ENCODE data around the gene ZDHHC22.

Gene ZDHHC22

DNA sequence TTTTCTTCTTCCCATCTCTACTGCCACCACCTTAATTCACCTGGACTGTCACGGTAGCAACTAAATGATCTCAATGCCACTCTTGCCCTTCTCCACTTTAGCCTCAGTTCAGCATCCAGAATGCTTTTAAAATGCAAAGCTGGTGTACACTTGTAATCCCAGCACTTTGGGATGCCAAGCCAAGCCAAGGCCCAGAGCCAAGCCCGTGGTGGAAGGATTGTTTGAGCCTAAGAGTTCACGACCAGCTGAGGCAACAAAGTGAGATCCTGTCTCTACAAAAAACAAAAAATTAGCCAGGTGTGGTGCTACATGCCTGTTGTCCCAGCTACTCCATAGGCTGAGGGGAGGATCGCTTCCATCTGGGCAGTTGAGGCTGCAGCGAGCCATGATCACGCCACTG lies 37.6 kb downstream of the ZDHHC22 start:
- no peak for DNase-seq (ENCODE audit: low read depth in 2 of 2)

DNA sequence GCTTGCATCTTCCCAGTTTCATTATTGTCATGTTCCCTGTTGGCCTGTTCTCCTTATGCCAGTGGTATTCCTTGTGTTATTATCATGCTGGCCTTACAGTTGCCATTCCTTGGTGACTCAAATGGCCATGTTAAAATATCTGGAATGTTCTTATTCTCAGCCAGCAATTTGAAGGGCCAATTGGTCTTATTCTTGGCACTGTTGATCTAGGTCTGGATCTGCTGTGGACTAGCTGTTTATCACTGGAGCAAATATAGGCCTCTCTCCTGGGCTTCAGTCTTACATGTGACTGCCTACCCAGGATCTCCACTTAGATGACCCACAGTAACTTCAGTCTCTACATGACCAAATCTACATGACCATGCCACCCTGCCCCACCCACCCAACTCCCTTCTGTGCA lies 38.1 kb downstream of the ZDHHC22 start:
- DNase-seq (ENCODE audit: low read depth in 2 of 2): no peak

DNA sequence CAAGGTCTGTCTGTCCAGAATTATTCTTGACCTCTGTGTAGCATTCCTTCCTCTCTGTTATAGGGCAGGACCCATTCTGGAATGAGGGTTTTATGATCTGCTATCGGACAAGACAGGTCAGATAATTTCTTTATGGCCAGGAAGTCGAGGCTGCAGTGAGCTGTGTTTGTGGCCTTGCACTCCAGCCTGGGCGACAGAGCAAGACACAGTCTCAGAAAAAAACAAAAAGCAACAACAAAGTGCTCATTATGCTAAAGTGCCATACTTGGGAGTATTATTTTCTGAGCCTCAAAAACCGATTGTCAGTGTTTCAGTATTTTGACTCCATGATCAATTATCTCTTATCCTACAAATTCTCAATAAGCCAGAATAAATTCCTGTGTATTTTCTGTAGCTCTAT lies 39.4 kb downstream of the ZDHHC22 start:
- no peak for DNase-seq (ENCODE audit: low read depth in 2 of 2)

DNA sequence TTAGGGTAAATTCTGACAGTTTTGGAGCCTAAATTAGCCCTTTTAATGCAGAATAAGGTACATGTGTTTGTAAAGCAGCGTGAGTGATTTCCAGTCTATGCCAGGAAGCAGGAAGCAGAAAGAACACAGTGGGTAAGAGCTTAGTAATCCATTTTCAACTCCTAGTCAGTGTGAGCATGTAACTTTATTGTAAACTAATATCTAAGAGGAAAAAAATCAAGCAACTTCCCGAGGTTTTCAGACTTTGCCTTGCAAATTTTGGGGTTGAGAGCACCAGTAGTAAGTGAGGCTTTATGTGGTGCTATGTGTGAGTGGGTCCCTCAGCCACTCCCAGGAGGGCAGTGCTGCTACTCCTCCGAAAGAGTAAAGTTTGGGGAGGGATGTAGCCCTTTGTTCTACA lies 40.6 kb downstream of the ZDHHC22 start:
- DNase-seq (ENCODE audit: low read depth in 2 of 2): no peak

DNA sequence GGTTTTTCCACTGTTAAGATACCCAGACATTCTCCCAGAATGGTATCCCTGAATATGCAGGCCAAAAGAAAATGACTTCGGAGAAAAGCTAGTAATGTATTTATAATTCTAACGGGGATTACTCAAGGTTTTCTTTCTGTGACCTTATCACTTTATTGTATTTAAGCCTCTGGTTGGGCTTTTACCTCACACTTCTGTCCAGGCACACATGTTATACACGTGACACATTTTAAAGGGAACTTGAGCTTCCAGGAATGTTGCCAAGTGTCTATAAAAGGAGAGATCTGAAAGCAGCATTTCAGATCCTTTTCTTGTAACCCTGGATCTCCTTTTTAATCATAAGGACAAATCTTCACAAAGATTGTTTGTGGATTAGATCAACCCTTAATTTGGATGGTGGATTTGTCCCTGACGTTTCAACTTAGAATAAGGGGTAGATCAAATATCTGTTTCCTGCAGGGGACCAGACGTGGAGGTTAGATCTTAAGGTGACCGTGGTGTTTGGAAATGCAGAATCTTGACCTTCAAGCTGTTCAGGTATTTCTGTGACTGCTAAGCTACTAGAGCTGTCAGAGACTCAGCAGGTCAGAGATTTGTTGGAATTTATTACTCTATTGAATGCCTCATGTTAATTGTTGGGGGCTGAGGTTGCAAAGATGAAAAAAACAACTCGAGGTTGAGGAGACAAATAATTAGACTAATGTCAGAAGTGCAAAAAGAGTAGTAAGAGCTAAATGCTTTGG lies 42.0 kb downstream of the ZDHHC22 start:
- no peak for DNase-seq (ENCODE audit: low read depth in 2 of 2)

DNA sequence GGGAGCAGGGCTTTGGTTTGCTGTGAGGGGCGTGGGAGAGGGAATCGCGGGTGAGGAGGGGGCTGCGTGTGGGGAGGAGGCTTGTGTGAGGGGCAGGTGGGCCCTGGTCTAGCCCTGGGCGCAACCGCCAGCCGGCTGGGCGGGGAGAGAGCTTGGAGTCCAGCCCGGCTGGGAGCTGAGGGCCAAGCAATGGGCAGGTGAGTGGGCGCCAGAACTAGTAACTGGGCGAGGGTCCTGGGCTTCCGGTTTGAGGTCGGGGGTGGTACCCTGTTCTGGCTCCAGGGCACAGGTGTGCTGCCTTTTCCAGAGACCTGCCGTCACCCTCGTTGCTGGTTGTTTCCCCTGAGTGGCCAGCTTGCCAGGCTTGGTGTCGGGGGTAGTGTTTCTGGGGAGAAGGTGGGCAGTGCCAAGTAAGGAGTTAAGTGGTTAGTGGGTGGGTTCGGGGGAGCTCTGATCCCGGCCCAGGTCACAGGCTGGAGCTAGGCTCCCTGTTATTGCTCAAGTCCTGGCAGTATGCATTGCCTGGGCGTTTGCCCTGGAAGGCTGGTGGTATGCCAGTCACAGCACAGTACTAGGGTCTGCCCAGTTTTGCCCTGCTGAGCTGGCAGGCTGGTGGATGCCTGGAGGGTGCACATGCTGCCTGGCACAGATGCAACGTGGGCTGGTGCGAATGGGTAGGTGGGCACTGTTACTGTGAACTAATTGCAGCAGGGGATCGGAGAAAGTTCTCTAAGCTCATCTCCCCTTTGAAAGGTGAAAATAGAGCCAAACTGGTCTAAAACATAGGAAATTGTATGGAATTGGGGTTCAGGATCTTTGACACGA lies 42.9 kb downstream of the ZDHHC22 start:
- DNase-seq (ENCODE audit: low read depth in 2 of 2): no peak

DNA sequence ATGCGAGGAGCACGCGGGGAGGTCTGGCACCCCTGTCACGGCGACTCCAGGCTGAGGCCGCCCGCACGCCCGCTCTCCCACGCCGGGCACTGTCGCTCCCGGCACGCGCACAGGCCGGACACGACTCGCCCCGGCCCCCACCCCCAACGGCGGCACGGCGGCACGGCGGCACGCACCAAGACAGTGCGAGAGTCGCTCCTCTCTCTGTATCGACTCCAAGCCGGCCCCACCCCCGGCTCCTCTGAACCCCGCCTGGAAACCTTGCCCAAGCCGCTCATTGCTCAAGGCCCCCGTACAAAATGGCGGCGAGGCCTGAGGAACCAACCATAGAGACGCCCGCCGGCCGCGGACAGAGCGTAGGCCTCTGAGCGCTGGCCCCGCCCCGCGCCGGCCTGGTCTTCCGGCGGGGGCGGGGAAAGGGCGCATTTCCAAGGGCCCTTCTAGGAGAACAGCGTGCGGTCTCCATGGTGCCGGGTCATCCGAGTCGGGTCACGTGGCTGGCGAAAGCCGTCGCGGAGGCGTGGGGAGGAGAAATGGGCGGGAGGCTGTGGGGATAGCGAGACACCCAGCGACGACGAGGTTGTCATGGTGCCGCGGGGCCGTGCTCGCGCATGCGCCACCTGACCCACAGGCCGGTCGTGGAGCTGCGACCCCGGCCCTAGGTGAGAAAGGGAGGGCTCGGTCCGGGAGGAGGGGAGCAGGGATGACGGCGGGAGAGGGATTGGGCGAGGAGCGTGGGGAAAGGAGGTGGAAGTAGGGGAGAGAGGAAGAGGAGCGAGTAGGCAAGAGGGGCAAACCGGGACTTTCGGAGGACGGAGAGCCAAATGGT lies 43.7 kb downstream of the ZDHHC22 start, which contains the start of gene CIPC:
Gene CIPC, plus strand, starts transcription at position 559 of the 829 bp plus-strand sequence. CDS start 7,451 bp downstream, outside the sequence.
- peak; percentile 99 to 100 for DNase-seq (ENCODE audit: low read depth in 2 of 2)

DNA sequence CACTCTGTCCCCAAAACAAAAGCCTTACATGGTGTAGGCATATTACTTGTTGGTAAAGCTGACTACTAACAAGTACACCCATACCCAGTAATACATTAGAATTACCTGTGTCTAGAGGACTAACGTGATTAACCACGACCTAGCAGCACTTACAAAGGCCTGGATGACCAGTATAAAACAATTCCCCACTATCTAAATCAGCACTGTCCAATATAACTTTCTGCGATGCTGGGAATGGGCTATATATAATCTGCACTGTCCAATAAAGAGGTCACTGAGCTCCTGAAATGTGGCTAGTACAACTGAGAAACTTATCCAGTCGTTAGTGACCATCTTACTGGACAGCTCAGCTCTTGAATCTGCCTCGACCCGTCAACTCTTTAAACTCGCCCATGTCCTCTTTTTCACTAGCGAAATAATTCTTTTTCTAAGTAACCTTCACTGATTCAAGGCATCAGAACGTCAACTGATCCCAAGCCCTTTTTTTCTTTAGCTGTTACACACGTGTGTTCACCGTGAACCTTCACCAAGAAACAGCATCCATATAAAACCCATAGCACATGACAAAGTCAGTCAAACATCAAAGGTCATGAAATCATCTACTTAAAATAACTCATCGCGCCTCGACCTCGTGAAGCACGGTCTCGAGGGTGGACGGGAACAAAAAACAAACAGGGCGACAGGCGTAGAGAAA lies 44.4 kb downstream of the ZDHHC22 start:
- no peak for DNase-seq (ENCODE audit: low read depth in 2 of 2)

DNA sequence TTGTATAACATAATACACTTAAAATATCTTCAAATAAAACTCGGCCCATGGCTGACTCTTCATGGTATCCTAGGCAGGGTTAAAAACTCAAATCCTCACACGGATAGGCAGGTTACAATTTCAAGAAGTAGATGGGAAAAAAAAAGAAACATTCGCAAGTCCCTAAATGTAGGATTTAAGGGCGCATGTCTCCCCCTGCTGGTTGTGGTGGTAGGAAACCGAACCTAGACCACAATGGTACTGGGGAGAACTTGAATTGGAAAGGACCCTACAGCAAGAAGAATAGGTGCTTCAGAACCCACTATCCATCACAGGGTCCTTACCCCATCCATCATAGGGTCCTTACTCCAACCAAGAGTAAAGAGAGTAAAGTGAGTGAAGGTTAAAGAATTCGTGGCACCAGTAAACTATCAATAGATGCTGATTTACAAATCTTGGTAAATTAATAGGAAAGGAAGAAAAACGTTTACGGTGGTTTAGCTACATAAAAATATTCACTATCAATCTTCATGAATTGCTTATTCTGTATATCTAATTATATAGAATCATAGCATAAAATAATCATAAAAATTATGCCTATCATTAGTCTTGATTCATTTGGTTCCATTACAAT lies 46.8 kb downstream of the ZDHHC22 start:
- peak; percentile 54 to 69 for DNase-seq (ENCODE audit: low read depth in 2 of 2)

DNA sequence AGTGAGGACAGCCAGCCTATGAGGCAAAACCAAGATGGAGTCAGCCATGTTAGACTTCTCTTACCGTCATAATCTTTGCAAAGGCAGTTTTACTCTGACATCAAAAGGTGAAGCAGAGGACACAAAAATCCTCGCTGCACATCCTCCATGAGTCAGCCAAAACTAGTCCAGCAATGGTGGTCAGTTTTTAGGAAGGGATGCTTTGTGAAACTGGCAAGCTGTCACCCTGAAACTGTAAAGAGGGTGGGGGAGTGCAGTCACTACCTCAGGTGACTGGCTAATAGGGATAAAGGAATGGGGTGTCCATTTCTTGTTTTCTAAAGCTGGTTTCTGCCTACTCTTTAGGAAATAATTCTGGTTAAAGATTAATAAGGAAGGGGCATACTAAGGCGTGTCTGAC lies 48.9 kb downstream of the ZDHHC22 start:
- no peak for DNase-seq (ENCODE audit: low read depth in 2 of 2)

DNA sequence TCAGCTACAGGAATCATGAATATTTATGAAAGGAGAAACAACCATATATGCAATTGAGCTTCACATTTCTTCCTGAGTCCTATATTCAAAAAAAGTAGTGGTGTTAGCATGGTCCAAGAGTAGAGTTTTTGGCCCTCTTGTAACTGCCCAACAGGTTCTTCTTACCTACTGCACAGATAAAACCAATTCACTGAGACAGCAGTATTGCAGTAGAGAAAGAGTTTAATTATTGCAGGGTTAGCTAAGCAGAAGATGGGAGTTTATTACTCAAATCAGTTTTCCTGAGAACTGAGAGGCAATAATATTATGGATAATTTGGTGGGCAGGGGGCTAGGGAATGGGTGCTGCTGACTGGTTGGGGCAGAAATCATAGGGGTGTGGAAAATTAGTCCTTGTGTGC lies 50.1 kb downstream of the ZDHHC22 start:
- DNase-seq (ENCODE audit: low read depth in 2 of 2): no peak

DNA sequence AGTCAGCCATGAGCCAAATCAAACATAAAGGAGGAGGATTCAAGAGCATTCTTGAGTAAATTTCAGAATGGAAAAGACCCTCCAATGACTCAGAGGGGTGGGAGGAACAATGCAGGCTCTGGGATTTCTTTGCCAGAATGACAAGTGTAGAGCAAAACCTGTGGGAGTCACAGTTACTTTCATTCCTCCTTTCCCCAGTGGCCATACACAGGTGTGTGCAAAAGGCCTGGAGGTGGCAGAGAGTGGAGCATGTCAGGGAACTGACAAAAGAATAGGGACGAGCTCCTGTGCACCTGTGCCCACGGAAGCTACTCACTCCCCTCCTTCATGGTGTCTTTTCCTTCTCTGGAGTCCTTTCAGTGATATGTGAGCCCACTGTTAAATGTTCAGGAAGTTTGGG lies 52.9 kb downstream of the ZDHHC22 start:
- no peak for DNase-seq (ENCODE audit: low read depth in 2 of 2)

DNA sequence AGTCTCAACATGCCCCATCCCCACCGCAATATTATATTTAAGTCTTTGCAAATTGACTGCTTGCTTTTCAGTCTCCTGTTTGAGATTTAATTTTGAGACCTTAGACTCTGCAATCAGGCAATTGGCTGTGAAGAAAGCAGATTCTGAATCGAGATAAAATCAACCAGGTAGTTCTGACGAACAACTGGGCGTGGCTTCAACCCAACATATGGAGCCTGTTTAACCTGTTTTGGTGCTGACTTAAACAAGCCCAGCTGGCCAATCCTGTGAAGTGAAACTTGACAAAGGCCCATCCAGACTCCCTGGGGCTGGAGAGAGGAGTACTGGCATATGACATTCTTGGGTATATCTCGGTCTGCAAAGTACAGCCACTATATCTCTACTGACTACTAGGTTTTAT lies 53.4 kb downstream of the ZDHHC22 start:
- DNase-seq (ENCODE audit: low read depth in 2 of 2): no peak

DNA sequence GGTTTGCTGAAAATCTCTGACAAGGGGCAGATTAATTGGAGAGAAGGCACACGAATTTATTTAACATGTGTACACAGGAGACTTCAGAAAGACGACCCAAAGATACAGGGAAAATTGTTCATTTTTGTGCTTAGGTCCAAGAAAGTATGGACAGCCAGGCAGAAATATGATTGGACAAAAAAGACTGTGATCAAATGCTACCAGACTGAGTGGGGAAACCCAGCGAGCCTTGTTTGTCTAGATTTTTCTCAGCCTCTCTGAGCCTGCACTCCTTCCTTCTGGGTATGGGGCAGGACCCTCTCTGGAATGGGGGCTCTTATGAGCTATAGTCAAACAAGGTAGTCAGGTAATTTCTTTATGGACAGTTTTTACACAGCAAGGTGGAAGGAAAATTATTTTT lies 54.0 kb downstream of the ZDHHC22 start:
- no peak for DNase-seq (ENCODE audit: low read depth in 2 of 2)

DNA sequence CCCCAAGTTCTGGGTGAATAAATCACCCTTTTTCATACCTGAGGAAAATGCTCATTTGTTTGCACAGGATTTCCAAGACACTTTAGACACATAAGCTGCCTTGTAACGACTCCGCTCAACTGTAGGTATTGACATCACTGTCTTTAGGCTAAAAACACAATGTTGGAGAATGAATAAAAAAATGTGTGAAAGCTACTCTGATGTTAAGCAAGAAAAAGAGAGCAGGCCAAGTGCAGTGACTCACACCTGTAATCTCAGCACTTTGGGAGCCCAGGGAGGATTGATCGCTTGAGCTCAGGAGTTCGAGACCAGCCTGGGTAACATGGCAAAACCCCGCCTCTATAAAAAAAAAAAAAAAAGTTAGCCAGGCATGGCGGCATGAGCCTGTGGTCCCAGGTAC lies 54.6 kb downstream of the ZDHHC22 start:
- no peak for DNase-seq (ENCODE audit: low read depth in 2 of 2)

DNA sequence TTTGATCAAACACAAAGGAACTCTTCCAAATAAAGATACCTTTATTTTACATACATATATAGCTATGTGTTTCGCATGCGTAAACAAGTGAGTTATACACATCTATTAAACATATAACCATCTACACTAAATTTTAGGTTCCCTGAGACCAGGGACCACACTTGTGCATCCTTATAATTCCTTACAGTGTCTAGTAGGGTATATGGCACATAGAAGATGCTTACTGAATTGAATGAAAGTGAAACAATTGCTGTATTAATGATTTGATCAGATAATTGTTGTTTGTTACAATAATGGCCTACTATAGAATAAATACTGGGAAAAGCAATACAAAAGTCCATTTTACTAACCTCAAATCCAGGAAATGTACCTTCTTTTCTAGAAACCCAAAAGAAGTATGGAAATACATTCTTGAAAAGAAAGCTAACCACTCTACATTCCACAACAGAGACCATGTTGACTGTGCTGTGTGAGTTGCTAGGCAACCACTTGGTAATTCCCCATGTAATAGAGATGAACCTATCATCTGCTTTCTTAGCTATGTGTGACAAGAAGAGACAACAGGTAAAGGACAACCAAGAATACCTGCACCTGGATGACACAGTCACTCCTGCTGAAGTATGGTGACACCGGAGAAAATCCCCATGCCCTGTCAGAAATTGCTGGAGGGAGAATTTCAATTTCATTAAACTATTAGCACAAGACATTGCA lies 55.4 kb downstream of the ZDHHC22 start:
- no peak for DNase-seq (ENCODE audit: low read depth in 2 of 2)

DNA sequence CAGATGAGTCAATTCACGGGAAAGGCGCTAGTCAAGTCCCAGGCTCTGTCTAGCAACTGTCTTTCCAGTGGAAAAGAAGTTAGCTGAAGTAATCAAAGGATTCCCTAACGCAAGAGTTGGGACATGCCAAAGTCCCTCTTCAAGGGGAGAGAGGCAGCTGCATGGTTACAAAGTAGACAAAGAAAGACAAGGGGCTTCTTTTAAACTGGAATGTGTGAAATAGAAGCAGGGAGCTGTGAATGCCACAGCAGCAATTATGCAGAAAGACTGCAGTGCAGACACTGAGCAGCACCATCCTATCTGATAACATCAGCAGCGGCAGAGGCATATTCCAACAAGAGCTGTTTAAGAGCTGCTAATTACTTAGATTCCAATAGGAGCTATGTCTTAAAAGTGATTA lies 56.1 kb downstream of the ZDHHC22 start:
- DNase-seq (ENCODE audit: low read depth in 2 of 2): no peak

DNA sequence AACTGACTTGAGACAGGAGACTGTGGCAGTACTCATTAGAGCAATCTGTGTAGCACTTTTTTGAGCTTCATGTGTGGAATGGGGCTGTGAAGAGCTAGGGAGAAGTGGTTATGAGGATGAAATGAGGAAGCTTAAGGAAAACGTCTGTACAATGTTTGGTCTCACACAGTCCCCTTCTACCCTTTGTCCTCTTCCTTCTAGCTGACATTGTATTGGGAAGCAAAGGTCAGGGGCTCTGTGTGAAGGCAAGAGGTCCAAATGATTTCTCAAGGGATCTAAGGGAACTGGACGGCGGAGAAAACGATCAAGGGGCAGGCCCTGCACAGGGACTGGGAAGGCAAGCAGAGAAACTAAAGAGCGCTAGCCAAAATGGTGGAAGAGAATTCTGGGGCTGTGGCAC lies 56.6 kb downstream of the ZDHHC22 start:
- no peak for DNase-seq (ENCODE audit: low read depth in 2 of 2)

DNA sequence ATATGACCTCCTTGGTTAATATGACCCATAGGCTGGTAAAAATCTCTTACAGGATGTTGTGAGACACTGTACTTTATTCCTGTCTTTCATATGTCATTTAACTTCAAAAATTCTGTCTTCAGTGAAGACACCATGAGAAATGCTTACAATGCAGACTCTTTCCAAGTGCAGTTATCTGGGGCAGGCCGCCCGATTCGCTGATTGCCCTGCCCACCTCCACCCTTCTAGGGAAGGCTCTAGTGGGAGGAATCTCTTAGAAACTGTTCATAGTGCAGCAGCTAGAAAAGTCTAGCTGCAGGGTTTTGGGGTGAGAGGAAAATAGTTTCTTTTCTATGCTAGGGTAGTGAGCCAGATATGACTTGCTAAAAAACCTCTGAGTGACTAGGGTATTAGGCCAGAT lies 58.5 kb downstream of the ZDHHC22 start:
- DNase-seq (ENCODE audit: low read depth in 2 of 2): no peak

DNA sequence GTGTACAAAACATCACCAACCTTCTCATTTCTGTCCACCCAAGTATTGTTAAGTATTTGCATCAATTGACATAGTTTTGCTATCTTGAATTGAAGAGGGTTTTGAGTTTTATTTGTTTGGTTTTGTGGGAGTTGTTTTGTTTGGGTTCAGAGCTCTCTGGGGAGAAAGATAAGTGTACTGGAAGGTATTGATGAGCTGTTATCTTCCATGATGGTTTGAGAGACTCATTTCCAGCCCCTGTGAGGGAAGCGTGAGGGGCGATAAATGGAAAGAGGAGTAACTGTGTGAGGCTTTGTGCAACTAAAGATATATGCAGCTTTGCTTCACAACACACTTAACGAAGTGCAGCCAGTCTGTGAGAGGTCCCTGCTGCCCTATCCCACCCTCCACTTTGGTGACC lies 59.2 kb downstream of the ZDHHC22 start:
- DNase-seq (ENCODE audit: low read depth in 2 of 2): no peak

All from stimulated activated CD4-positive, alpha-beta T cell treated with anti-CD3 and anti-CD28 coated beads, Interleukin-15, amount 100 ng/mL, for 48 hours (primary cell).